ENCODE results near the gene DDX25.

GRCh38 chr11:125901872-125902271 is 2.4 kb upstream of the DDX25 start:
- TF ChIP-seq NFRKB (IDR thresholded peaks at IDR 0.05) (no peak), SP1 (IDR thresholded peaks at IDR 0.05) (no peak), FOXK2 (IDR thresholded peaks at IDR 0.05) (no peak), FOXM1 (IDR thresholded peaks at IDR 0.05; ENCODE audit: borderline replicate concordance) (no peak), L3MBTL2 (conservative IDR thresholded peaks at IDR 0.05) (no peak), HDGF (IDR thresholded peaks at IDR 0.05; ENCODE audit: borderline replicate concordance) (no peak), ZNF384 (IDR thresholded peaks at IDR 0.05) (no peak), BHLHE40 (IDR thresholded peaks at IDR 0.05; ENCODE audit: borderline replicate concordance) (no peak), TARDBP (IDR thresholded peaks at IDR 0.05) (no peak), FOXA1 (IDR thresholded peaks at IDR 0.05) (no peak), CTBP1 (IDR thresholded peaks at IDR 0.05; ENCODE audit: borderline replicate concordance) (no peak)

Measured in HEK293T (cell line).